ENCODE results near the gene ERH. TPM values are rescaled to one million over a fixed set of nuclear protein-coding genes. Genes with fewer than 3 reads are reported as not detected.

ERH gene
- total RNA-seq, 1 donor from 2014 or later = 128 TPM

- no peak for DNase-seq
- H3K27me3 ChIP-seq (ENCODE audit: low read depth) = no peaks in the 10 kb centered on the region
- H3K27ac ChIP-seq = no peak overlapping the region
- ATAC-seq = no peak
- TF ChIP-seq CTCF (IDR thresholded peaks at IDR 0.05) = no peak
- no peaks in the 10 kb centered on the region for H3K36me3 ChIP-seq
- H3K4me1 ChIP-seq = no peaks in the 10 kb centered on the region
- intact Hi-C loops (cut with DNase I) = no loop called here
- H3K9me3 ChIP-seq = no peaks in the 10 kb centered on the region
- no peak overlapping the region for H3K4me3 ChIP-seq
Observed at GRCh38 chr14:69351911-69352310, 46.2 kb downstream of the ERH start.

- intact Hi-C loops (cut with DNase I) = no loop called here
- TF ChIP-seq CTCF (IDR thresholded peaks at IDR 0.05) = no peak
- H3K36me3 ChIP-seq = no peaks in the 10 kb centered on the region
- H3K4me3 ChIP-seq = no peak overlapping the region
- H3K9me3 ChIP-seq = no peaks in the 10 kb centered on the region
- no peaks in the 10 kb centered on the region for H3K27me3 ChIP-seq (ENCODE audit: low read depth)
- no peak overlapping the region for H3K27ac ChIP-seq
- peak in 1 of 2 donors; percentile 25 for ATAC-seq
- H3K4me1 ChIP-seq = no peaks in the 10 kb centered on the region
- no peak for DNase-seq
Observed at GRCh38 chr14:69351385-69351784, 46.7 kb downstream of the ERH start.

- Histone ChIP-seq H3K36me3 (no peaks in the 10 kb centered on the region), H3K27me3 (ENCODE audit: low read depth) (no peaks in the 10 kb centered on the region), H3K27ac (no peak overlapping the region), H3K4me1 (no peaks in the 10 kb centered on the region), H3K9me3 (no peaks in the 10 kb centered on the region), H3K4me3 (no peak overlapping the region)
- no peak for TF ChIP-seq CTCF (IDR thresholded peaks at IDR 0.05)
- ATAC-seq (no peak), DNase-seq (no peak)
- intact Hi-C loops (cut with DNase I) = no loop called here
Observed at GRCh38 chr14:69350892-69351291, 47.2 kb downstream of the ERH start.

GRCh38 chr14:69349091-69349777, 48.9 kb downstream of the ERH start:
- H3K4me1 ChIP-seq = no peaks in the 10 kb centered on the region
- no peaks in the 10 kb centered on the region for H3K36me3 ChIP-seq
- no peak for DNase-seq
- intact Hi-C loops (cut with DNase I) = no loop called here
- no peak overlapping the region for H3K27ac ChIP-seq
- H3K9me3 ChIP-seq = no peaks in the 10 kb centered on the region
- H3K27me3 ChIP-seq (ENCODE audit: low read depth) = no peaks in the 10 kb centered on the region
- no peak for TF ChIP-seq CTCF (IDR thresholded peaks at IDR 0.05)
- H3K4me3 ChIP-seq = no peak overlapping the region
- ATAC-seq = no peak

GRCh38 chr14:69346710-69347109, 51.4 kb downstream of the ERH start:
- intact Hi-C loops (cut with DNase I) = no loop called here
- H3K9me3 ChIP-seq = no peaks in the 10 kb centered on the region
- no peaks in the 10 kb centered on the region for H3K36me3 ChIP-seq
- no peaks in the 10 kb centered on the region for H3K27me3 ChIP-seq (ENCODE audit: low read depth)
- H3K4me3 ChIP-seq = no peak overlapping the region
- ATAC-seq (peak; percentile 35 to 37), DNase-seq (no peak)
- H3K27ac ChIP-seq = no peak overlapping the region
- no peaks in the 10 kb centered on the region for H3K4me1 ChIP-seq
- peak; percentile 57 for TF ChIP-seq CTCF (IDR thresholded peaks at IDR 0.05)

Data from lower lobe of right lung (tissue), 2 donors.